ENCODE results near the gene SOCS6. TPM values are rescaled to one million over a fixed set of nuclear protein-coding genes. Genes with fewer than 3 reads are reported as not detected.
"Not testable (repeated sequence)": the region's sequence is repeated elsewhere in the genome, so short reads cannot be mapped to it uniquely, and the experiment has no call there.

The SOCS6 gene
- total RNA-seq, 1 donor from 2014 or later = 12.4 TPM

DNA sequence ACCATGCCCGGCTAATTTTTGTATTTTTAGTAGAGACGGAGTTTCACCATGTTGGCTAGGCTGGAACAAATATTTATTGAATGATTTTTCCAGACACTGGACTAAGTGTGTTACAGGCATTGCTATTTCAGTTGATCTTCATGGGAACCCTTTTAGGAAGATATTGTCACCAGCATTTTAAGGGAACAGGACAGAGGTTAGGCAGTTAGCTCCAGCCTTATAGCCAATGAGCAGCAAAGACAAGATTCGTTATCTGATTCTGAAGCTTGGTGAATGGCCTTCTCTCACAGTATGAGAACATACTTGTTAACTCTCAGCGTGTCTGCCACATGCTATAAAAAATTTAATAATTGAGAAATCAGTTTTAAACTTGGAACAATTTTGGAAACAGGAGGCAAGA, 73.4 kb downstream of the SOCS6 start:
- H3K4me3 Mint-ChIP-seq (ENCODE audit: unreplicated experiment) = no peak overlapping the region
- TF ChIP-seq, protein P1, sequence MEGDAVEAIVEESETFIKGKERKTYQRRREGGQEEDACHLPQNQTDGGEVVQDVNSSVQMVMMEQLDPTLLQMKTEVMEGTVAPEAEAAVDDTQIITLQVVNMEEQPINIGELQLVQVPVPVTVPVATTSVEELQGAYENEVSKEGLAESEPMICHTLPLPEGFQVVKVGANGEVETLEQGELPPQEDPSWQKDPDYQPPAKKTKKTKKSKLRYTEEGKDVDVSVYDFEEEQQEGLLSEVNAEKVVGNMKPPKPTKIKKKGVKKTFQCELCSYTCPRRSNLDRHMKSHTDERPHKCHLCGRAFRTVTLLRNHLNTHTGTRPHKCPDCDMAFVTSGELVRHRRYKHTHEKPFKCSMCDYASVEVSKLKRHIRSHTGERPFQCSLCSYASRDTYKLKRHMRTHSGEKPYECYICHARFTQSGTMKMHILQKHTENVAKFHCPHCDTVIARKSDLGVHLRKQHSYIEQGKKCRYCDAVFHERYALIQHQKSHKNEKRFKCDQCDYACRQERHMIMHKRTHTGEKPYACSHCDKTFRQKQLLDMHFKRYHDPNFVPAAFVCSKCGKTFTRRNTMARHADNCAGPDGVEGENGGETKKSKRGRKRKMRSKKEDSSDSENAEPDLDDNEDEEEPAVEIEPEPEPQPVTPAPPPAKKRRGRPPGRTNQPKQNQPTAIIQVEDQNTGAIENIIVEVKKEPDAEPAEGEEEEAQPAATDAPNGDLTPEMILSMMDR (IDR thresholded peaks at IDR 0.05; ENCODE audit: partially characterized antibody, unreplicated experiment) = no peak
- no peaks in the 10 kb centered on the region for H3K9me3 Mint-ChIP-seq (ENCODE audit: unreplicated experiment)
- no peaks in the 10 kb centered on the region for H3K4me1 Mint-ChIP-seq (ENCODE audit: low read depth, unreplicated experiment)
- no peak overlapping the region for H3K27ac Mint-ChIP-seq (ENCODE audit: unreplicated experiment)
- no peaks in the 10 kb centered on the region for H3K27me3 Mint-ChIP-seq (ENCODE audit: unreplicated experiment)
- H3K36me3 Mint-ChIP-seq (ENCODE audit: unreplicated experiment) = no peaks in the 10 kb centered on the region
- DNase-seq = no peak

DNA sequence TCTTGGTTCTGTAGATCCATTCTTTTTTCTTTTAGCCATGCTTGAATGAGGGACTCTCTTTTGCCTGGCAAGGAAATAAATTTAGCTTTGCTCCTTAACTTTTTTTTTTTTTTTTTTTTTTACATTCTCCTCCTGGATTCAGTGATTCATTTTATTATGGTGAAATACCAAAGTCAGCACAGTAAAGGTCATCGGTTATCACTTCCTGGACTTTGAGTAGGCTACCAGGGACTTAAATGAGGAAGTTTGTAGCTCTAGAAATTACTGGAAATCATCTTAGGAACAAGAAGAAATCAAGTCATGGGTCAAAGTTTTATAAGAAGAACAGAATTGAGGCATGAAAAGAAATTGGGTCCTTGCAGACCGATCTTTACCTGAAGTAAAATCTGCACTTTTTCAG, 75.0 kb downstream of the SOCS6 start:
- TF ChIP-seq, protein P1 (IDR thresholded peaks at IDR 0.05; ENCODE audit: partially characterized antibody, unreplicated experiment) = no peak
- H3K9me3 Mint-ChIP-seq (ENCODE audit: unreplicated experiment) = no peaks in the 10 kb centered on the region
- H3K27ac Mint-ChIP-seq (ENCODE audit: unreplicated experiment) = no peak overlapping the region
- no peaks in the 10 kb centered on the region for H3K4me1 Mint-ChIP-seq (ENCODE audit: low read depth, unreplicated experiment)
- H3K27me3 Mint-ChIP-seq (ENCODE audit: unreplicated experiment) = no peaks in the 10 kb centered on the region
- H3K36me3 Mint-ChIP-seq (ENCODE audit: unreplicated experiment) = no peaks in the 10 kb centered on the region
- no peak overlapping the region for H3K4me3 Mint-ChIP-seq (ENCODE audit: unreplicated experiment)
- no peak for DNase-seq

DNA sequence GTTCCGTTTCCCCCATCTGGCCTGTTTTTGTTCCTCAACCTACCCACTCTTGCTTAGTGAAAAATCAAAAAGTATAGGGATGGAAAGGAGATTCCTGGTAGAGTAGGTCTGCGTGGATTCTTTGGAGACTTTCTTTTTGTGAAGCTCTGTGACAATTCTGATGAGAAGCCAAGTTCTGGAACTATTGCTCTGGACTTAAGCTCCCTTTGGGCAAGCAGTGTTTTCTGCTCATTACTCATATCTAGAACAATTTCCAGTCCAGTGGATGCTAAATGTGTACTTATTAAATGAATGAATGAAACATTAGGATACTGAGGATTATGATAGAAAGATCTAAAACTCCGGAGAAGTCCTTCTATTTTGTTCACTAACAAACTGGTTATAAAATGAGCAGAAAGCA, 76.5 kb downstream of the SOCS6 start:
- Mint-ChIP-seq H3K9me3 (ENCODE audit: unreplicated experiment) (no peaks in the 10 kb centered on the region), H3K4me3 (ENCODE audit: unreplicated experiment) (no peak overlapping the region), H3K27me3 (ENCODE audit: unreplicated experiment) (no peaks in the 10 kb centered on the region), H3K4me1 (ENCODE audit: low read depth, unreplicated experiment) (no peaks in the 10 kb centered on the region), H3K36me3 (ENCODE audit: unreplicated experiment) (no peaks in the 10 kb centered on the region), H3K27ac (ENCODE audit: unreplicated experiment) (no peak overlapping the region)
- TF ChIP-seq, protein P1 (IDR thresholded peaks at IDR 0.05; ENCODE audit: partially characterized antibody, unreplicated experiment) = no peak
- DNase-seq = no peak

DNA sequence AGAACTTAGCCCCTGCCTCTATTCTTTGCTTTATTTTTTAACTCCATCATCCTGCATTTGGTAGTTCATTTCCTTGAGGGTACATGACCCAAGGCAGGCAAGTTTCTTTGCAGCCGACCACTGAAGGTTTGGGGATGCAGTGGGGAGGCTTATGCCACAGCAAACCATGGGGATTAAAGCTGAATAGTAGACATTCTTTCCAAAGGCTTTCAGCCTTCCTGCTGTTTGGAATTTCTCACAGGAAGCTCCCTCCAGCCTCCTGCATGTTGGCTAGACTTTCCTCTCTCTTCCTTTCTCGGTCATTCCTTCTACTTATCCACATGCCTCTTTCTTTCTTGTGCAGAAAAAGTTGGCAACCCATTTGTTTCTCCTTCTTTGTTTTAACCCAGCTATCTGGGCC, 77.3 kb downstream of the SOCS6 start:
- Mint-ChIP-seq H3K4me3 (ENCODE audit: unreplicated experiment) (no peak overlapping the region), H3K27ac (ENCODE audit: unreplicated experiment) (no peak overlapping the region)
- no peak for DNase-seq

DNA sequence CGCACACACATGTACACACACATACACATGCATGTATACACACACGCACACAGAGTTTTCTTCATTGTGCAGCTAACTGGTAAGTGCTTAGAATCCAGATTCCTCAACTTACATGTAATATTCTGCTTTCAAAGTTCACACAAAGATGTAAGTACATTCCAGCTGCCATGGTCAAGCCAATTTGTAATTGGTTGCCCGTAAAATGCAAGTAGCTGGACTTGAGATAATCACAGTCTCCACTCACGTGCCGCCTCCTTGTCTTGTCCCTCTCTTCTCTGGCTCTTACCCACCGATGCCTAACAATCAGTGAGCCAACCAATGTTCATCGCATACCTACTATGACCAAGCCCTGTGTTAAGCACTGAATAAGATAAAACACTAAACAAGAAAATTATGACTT, 77.8 kb downstream of the SOCS6 start:
- no peak overlapping the region for H3K27ac Mint-ChIP-seq (ENCODE audit: unreplicated experiment)
- no peaks in the 10 kb centered on the region for H3K27me3 Mint-ChIP-seq (ENCODE audit: unreplicated experiment)
- H3K4me1 Mint-ChIP-seq (ENCODE audit: low read depth, unreplicated experiment) = no peaks in the 10 kb centered on the region
- no peaks in the 10 kb centered on the region for H3K36me3 Mint-ChIP-seq (ENCODE audit: unreplicated experiment)
- no peak for DNase-seq
- TF ChIP-seq, protein P1 (IDR thresholded peaks at IDR 0.05; ENCODE audit: partially characterized antibody, unreplicated experiment) = no peak
- no peak overlapping the region for H3K4me3 Mint-ChIP-seq (ENCODE audit: unreplicated experiment)
- no peaks in the 10 kb centered on the region for H3K9me3 Mint-ChIP-seq (ENCODE audit: unreplicated experiment)

More for the DNA sequence above, 77.3 kb downstream of the SOCS6 start:
- TF ChIP-seq, protein P1 (IDR thresholded peaks at IDR 0.05; ENCODE audit: partially characterized antibody, unreplicated experiment) = no peak
- Mint-ChIP-seq H3K4me1 (ENCODE audit: low read depth, unreplicated experiment) (no peaks in the 10 kb centered on the region), H3K27me3 (ENCODE audit: unreplicated experiment) (no peaks in the 10 kb centered on the region), H3K36me3 (ENCODE audit: unreplicated experiment) (no peaks in the 10 kb centered on the region), H3K9me3 (ENCODE audit: unreplicated experiment) (no peaks in the 10 kb centered on the region)

DNA sequence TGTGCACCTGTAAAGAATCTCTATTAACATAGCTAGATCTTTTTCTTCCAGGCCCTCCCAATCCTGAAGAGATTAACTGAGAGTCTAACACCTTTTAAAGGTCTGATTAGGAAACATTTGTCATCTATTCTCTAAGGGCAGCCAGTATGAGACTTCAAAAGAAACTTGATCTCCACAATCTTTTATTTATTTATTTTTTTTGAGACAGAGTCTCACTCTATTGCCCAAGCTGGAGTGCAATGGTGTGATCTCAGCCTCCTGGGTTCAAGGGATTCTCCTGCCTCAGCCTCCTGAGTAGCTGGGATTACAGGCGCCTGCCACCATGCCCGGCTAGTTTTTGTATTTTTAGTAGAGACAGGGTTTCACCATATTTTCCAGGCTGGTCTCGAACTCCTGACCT, 78.5 kb downstream of the SOCS6 start:
- not testable (repeated sequence) for H3K4me1 Mint-ChIP-seq (ENCODE audit: low read depth, unreplicated experiment); DNase-seq; H3K27ac Mint-ChIP-seq (ENCODE audit: unreplicated experiment); H3K27me3 Mint-ChIP-seq (ENCODE audit: unreplicated experiment); H3K9me3 Mint-ChIP-seq (ENCODE audit: unreplicated experiment); H3K4me3 Mint-ChIP-seq (ENCODE audit: unreplicated experiment); H3K36me3 Mint-ChIP-seq (ENCODE audit: unreplicated experiment)
